HepG2 (cell line): ENCODE data around the gene CAMTA1. TPM values are rescaled to one million over a fixed set of nuclear protein-coding genes. Genes with fewer than 3 reads are reported as not detected.

Experiments used
- ATAC-seq: fragments of 200-7000 bp; cut with Tn5 transposase; 3 replicates; pipeline ENCODE4 v1.9.1; 2020; ENCODE audit warnings: mild to moderate bottlenecking, moderate library complexity
- BruUV-seq: library from RNA; stranded (reverse); fragments of 400-500 nt; replicated peaks from 2 replicates; lab custom pipeline; 2021; lab: Mats Ljungman, UMichigan
- CTCF ChIA-PET: fragments of 300-600 bp; formaldehyde crosslinking; extraction: SDS; loops from one replicate; lab custom pipeline; 2021; ENCODE audit warnings: low total read pairs, inconsistent platforms, low intra/inter-chr PET ratio; lab: Yijun Ruan, JAX
- POLR2A ChIA-PET: fragments of 350-600 bp; sonication (Branson Sonifier 250); formaldehyde crosslinking; loops from one replicate; lab custom pipeline; 2020; ENCODE audit warnings: antibody characterized with exemption, inconsistent platforms; lab: Yijun Ruan, JAX
- DNase-seq: peaks from one replicate; pipeline ENCODE4 v3.0.0-alpha.2; 2015; ENCODE audit warnings: low spot score
- FAIRE-seq: peaks from 3 replicates; lab custom pipeline; 2011; peaks lifted over from hg19 to GRCh38; lab: Jason Lieb, UNC
- H2AFZ ChIP-seq: one replicate; pipeline ENCODE4 v1.6.1; 2011; ENCODE audit warnings: low read length, inconsistent platforms
- H3K27ac ChIP-seq: fragments of 300-600 bp; 3 replicates; pipeline ENCODE4 v1.8.0; 2011; ENCODE audit warnings: mixed run types, mild to moderate bottlenecking, mixed read lengths, low read length, inconsistent platforms; ENCODE audit not compliant: insufficient read depth; ENCODE audit errors: extremely low read length
- H3K27me3 ChIP-seq, 2 experiments: fragments of 200-600 bp in 1 of 2; 2 replicates in 1 of 2; 3 replicates in 1 of 2; pipeline versions ENCODE4 v1.6.0 to v1.8.0; 2011; ENCODE audit warnings: low read length in 2 of 2, mild to moderate bottlenecking in 2 of 2, moderate library complexity in 2 of 2, inconsistent platforms in 1 of 2; ENCODE audit not compliant: insufficient read depth in 2 of 2, control insufficient read depth in 1 of 2
- H3K36me3 ChIP-seq, 2 experiments: fragments of 200-600 bp in 1 of 2; replicated peaks in 1 of 2; 2 replicates in 1 of 2; 3 replicates in 1 of 2; pipeline versions ENCODE4 v1.5.1 to v1.8.0; 2011; ENCODE audit warnings: low read length in 2 of 2, inconsistent platforms in 1 of 2; ENCODE audit not compliant: insufficient read depth in 2 of 2, control insufficient read depth in 1 of 2
- H3K4me1 ChIP-seq: 2 replicates; pipeline ENCODE4 v1.5.1; 2012; ENCODE audit warnings: low read length, inconsistent platforms; ENCODE audit not compliant: insufficient read depth
- H3K4me2 ChIP-seq: 2 replicates; pipeline ENCODE4 v1.6.0; 2011; ENCODE audit warnings: low read depth, low read length, inconsistent platforms
- H3K4me3 ChIP-seq, 3 experiments: fragments of 200-600 bp in 1 of 3; sonication (generic), shearing (Covaris generic) in 1 of 3; replicated peaks in 1 of 3; 2 replicates each; pipeline ENCODE4 v1.5.1; 2011 to 2016; ENCODE audit warnings: low read length in 3 of 3, inconsistent platforms in 2 of 3, low read depth in 2 of 3, mild to moderate bottlenecking in 2 of 3, control low read depth in 1 of 3, mixed read lengths in 1 of 3; ENCODE audit not compliant: insufficient read depth in 1 of 3
- H3K79me2 ChIP-seq: one replicate; pipeline ENCODE4 v1.6.1; 2011; ENCODE audit warnings: low read length, inconsistent platforms; ENCODE audit not compliant: insufficient read depth
- H3K9ac ChIP-seq: 2 replicates; pipeline ENCODE4 v1.6.0; 2011; ENCODE audit warnings: mild to moderate bottlenecking, low read depth, low read length, inconsistent platforms; ENCODE audit not compliant: insufficient read depth
- H3K9me3 ChIP-seq: 2 replicates; pipeline ENCODE4 v1.5.1; 2012; ENCODE audit warnings: mild to moderate bottlenecking, low read length
- H4K20me1 ChIP-seq: 2 replicates; pipeline ENCODE4 v1.6.0; 2011; ENCODE audit warnings: inconsistent platforms, mild to moderate bottlenecking, low read length, moderate library complexity; ENCODE audit not compliant: insufficient read depth
- BCL3 ChIP-seq: sonication (generic); formaldehyde crosslinking; IDR thresholded peaks from 2 replicates; pipeline ENCODE4 v1.5.1; 2020; ENCODE audit warnings: mild to moderate bottlenecking, missing genetic modification reagents, moderate library complexity
- CCDC6 ChIP-seq: sonication (generic); formaldehyde crosslinking; IDR thresholded peaks from 2 replicates; pipeline ENCODE4 v1.8.1; 2022; ENCODE audit warnings: mild to moderate bottlenecking, missing genetic modification reagents, moderate library complexity
- CREM ChIP-seq, 2 experiments: sonication (generic) in 1 of 2; formaldehyde crosslinking in 1 of 2; IDR thresholded peaks; 2 replicates each; pipeline versions ENCODE4 v1.4.0 to v1.6.1; 2016 to 2020; ENCODE audit warnings: antibody characterized with exemption in 1 of 2, mild to moderate bottlenecking in 1 of 2, missing genetic modification reagents in 1 of 2
- FOXK1 ChIP-seq: sonication (generic); formaldehyde crosslinking; IDR thresholded peaks from 2 replicates; pipeline ENCODE4 v1.4.0; 2020; ENCODE audit warnings: low read depth, missing genetic modification reagents, borderline replicate concordance
- KDM5B ChIP-seq: sonication (generic); formaldehyde crosslinking; IDR thresholded peaks from 2 replicates; pipeline ENCODE4 v1.4.0; 2020; ENCODE audit warnings: missing genetic modification reagents, mild to moderate bottlenecking, borderline replicate concordance
- POGZ ChIP-seq: sonication (generic); formaldehyde crosslinking; IDR thresholded peaks from 2 replicates; pipeline ENCODE4 v1.4.0; 2020; ENCODE audit warnings: mild to moderate bottlenecking, missing genetic modification reagents
- RARG ChIP-seq: sonication (generic); formaldehyde crosslinking; IDR thresholded peaks from 2 replicates; pipeline ENCODE4 v1.4.0; 2020; ENCODE audit warnings: low read depth, mild to moderate bottlenecking, missing genetic modification reagents
- TCF12 ChIP-seq, 2 experiments: fragments of 450-650 bp in 1 of 2; sonication (generic) in 1 of 2; formaldehyde crosslinking in 1 of 2; IDR thresholded peaks; 2 replicates each; pipeline versions ENCODE4 v1.6.1 to v1.8.0; 2017 to 2022; ENCODE audit warnings: antibody characterized with exemption in 1 of 2, mild to moderate bottlenecking in 1 of 2, missing genetic modification reagents in 1 of 2, moderate library complexity in 1 of 2
- ZNF12 ChIP-seq: sonication (generic); formaldehyde crosslinking; IDR thresholded peaks from 2 replicates; pipeline ENCODE4 v1.5.0; 2020; ENCODE audit warnings: missing genetic modification reagents
- ZNF275 ChIP-seq: sonication (generic); formaldehyde crosslinking; IDR thresholded peaks from 2 replicates; pipeline ENCODE4 v1.8.0; 2022; ENCODE audit warnings: missing genetic modification reagents, mild to moderate bottlenecking, inconsistent platforms, borderline replicate concordance
- ZNF446 ChIP-seq: sonication (generic); formaldehyde crosslinking; IDR thresholded peaks from 2 replicates; pipeline ENCODE4 v1.5.0; 2020; ENCODE audit warnings: mild to moderate bottlenecking, missing genetic modification reagents
- ZNF451 ChIP-seq: sonication (generic); formaldehyde crosslinking; IDR thresholded peaks from 2 replicates; pipeline ENCODE4 v1.5.0; 2020; ENCODE audit warnings: mild to moderate bottlenecking, missing genetic modification reagents
- WGBS: methylation state at CpG from one replicate; pipeline ENCODE4 v1.1.6; 2017; ENCODE audit warnings: low lambda C conversion rate; 5-methylcytosine and 5-hydroxymethylcytosine counted together
- in situ Hi-C: cut with HindIII; loops from 2 replicates; pipeline ENCODE4 v1.10.0; 2017; ENCODE audit warnings: low pct_unique_long_range_greater_than_20kb; ENCODE audit not compliant: extremely low pct_ligation_motif_present
- intact Hi-C: fragments of 100-400 bp; cut with micrococcal nuclease; formaldehyde crosslinking; loops from one replicate; pipeline ENCODE4 v1.10.0; 2022; ENCODE audit not compliant: unreplicated experiment
- polyA plus RNA-seq, 8 experiments: library from polyadenylated mRNA; depleted of rRNA in 3 of 8; stranded (reverse) in 7 of 8; unstranded in 1 of 8; fragments of >200 nt; fragmentation: Illumina TruSeq in 4 of 8; extraction: Trizol in 4 of 8; gene quantifications; 2 replicates each; pipeline versions ENCODE4 v1.2.1 to v1.2.3, GENCODE V29; 2011 to 2016; ENCODE audit warnings: low read depth in 4 of 8, missing spikeins in 1 of 8, mixed read lengths in 1 of 8; ENCODE audit not compliant: insufficient read depth in 1 of 8
- total RNA-seq, 5 experiments: library from RNA; depleted of rRNA; stranded (reverse); fragments of >200 nt; fragmentation: Illumina TruSeq; extraction: Trizol; gene quantifications; 2 replicates each; pipeline ENCODE4 v1.2.3, GENCODE V29; 2016; ENCODE audit warnings: low read depth in 1 of 5
- TF ChIP-seq, protein P1 (sequence below): sonication (generic); formaldehyde crosslinking; IDR thresholded peaks from 2 replicates; pipeline ENCODE4 v1.8.0; 2022; ENCODE audit warnings: low read depth, missing genetic modification reagents
- TF ChIP-seq, protein P2 (sequence below): sonication (generic); formaldehyde crosslinking; IDR thresholded peaks from 2 replicates; pipeline ENCODE4 v1.9.0; 2021; ENCODE audit warnings: mild to moderate bottlenecking, missing genetic modification reagents

The CAMTA1 gene
- total and polyA plus RNA-seq, 2 of the 13 experiments (the other 11 are each of a cell fraction or from before 2014, with no cell fraction given) = 25.0 to 36.4 TPM

DNA sequence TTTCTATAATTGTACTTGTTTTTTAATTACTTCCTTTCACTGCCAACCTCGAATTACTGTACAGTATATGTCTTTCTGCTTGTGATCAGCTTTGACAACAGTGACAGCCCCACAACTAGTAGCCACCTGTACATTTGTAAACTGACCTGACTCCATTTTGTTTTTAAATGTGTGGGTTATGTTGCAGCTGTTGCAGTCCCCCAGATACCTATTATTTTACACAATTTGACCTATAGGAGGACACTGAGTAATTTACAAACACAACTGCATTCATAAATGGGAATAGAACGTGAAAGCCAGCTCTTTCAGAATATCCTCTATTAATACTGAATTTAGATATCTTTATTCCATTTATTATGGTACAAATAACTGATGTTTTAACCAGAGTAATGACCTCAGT, 983.3 kb downstream of the CAMTA1 start:
- DNase-seq (no peak), ATAC-seq (no peak), FAIRE-seq (no peak)
- intact Hi-C loops = no loop called here
- Histone ChIP-seq H3K27ac (no peak overlapping the region), H3K4me3 (no peak overlapping the region), H3K9me3 (no peaks in the 10 kb centered on the region), H3K4me1 (peaks cover 23% of the 10 kb centered on the region), H3K4me2 (no peak overlapping the region), H2AFZ (no peak overlapping the region), H4K20me1 (peaks cover 9% of the 10 kb centered on the region; the same call in 1 of the 2 replicates), H3K79me2 (peaks cover 19% of the 10 kb centered on the region), H3K27me3 (no peaks in the 10 kb centered on the region; a peak in 1 of 5 replicates), H3K36me3 (peaks cover 1 to 4% of the 10 kb centered on the region in 2 experiments; a peak in 2 of 5 replicates), H3K9ac (no peak overlapping the region)
- WGBS = 56% methylated on average over 2 of the region's 2 CpGs
- ChIA-PET POLR2A (no interaction called here), CTCF (no interaction called here)
- in situ Hi-C loops = no loop called here
- BruUV-seq = no TSS peak
- no peak for TF ChIP-seq POGZ
- no peak for TF ChIP-seq ZNF451 (CRISPR knock-in tag)
- no peak for TF ChIP-seq CCDC6 (CRISPR knock-in tag)
- TF ChIP-seq BCL3 (CRISPR knock-in tag) = no peak
- no peak for TF ChIP-seq CREM (IDR thresholded peaks at IDR 0.05)
- TF ChIP-seq CREM (CRISPR knock-in tag; IDR thresholded peaks at IDR 0.05) = no peak
- TF ChIP-seq, protein P1, sequence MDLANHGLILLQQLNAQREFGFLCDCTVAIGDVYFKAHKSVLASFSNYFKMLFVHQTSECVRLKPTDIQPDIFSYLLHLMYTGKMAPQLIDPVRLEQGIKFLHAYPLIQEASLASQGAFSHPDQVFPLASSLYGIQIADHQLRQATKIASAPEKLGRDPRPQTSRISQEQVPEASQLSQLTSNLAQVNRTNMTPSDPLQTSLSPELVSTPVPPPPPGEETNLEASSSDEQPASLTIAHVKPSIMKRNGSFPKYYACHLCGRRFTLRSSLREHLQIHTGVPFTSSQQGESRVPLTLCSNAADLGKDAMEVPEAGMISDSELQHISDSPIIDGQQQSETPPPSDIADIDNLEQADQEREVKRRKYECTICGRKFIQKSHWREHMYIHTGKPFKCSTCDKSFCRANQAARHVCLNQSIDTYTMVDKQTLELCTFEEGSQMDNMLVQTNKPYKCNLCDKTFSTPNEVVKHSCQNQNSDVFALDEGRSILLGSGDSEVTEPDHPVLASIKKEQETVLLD = no peak
- no peak for TF ChIP-seq ZNF12
- TF ChIP-seq RARG (CRISPR knock-in tag) = no peak
- TF ChIP-seq, protein P2, sequence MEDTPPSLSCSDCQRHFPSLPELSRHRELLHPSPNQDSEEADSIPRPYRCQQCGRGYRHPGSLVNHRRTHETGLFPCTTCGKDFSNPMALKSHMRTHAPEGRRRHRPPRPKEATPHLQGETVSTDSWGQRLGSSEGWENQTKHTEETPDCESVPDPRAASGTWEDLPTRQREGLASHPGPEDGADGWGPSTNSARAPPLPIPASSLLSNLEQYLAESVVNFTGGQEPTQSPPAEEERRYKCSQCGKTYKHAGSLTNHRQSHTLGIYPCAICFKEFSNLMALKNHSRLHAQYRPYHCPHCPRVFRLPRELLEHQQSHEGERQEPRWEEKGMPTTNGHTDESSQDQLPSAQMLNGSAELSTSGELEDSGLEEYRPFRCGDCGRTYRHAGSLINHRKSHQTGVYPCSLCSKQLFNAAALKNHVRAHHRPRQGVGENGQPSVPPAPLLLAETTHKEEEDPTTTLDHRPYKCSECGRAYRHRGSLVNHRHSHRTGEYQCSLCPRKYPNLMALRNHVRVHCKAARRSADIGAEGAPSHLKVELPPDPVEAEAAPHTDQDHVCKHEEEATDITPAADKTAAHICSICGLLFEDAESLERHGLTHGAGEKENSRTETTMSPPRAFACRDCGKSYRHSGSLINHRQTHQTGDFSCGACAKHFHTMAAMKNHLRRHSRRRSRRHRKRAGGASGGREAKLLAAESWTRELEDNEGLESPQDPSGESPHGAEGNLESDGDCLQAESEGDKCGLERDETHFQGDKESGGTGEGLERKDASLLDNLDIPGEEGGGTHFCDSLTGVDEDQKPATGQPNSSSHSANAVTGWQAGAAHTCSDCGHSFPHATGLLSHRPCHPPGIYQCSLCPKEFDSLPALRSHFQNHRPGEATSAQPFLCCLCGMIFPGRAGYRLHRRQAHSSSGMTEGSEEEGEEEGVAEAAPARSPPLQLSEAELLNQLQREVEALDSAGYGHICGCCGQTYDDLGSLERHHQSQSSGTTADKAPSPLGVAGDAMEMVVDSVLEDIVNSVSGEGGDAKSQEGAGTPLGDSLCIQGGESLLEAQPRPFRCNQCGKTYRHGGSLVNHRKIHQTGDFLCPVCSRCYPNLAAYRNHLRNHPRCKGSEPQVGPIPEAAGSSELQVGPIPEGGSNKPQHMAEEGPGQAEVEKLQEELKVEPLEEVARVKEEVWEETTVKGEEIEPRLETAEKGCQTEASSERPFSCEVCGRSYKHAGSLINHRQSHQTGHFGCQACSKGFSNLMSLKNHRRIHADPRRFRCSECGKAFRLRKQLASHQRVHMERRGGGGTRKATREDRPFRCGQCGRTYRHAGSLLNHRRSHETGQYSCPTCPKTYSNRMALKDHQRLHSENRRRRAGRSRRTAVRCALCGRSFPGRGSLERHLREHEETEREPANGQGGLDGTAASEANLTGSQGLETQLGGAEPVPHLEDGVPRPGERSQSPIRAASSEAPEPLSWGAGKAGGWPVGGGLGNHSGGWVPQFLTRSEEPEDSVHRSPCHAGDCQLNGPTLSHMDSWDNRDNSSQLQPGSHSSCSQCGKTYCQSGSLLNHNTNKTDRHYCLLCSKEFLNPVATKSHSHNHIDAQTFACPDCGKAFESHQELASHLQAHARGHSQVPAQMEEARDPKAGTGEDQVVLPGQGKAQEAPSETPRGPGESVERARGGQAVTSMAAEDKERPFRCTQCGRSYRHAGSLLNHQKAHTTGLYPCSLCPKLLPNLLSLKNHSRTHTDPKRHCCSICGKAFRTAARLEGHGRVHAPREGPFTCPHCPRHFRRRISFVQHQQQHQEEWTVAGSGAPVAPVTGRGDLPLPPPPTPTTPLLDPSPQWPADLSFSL = no peak
- TF ChIP-seq TCF12 (IDR thresholded peaks at IDR 0.05) = no peak
- TF ChIP-seq TCF12 (CRISPR knock-in tag; IDR thresholded peaks at IDR 0.05) = no peak
- no peak for TF ChIP-seq KDM5B (CRISPR knock-in tag)
- TF ChIP-seq FOXK1 (CRISPR knock-in tag) = no peak
- no peak for TF ChIP-seq ZNF446
- no peak for TF ChIP-seq ZNF275 (CRISPR knock-in tag)
